NCI-H2107 (cell line): ENCODE data around the gene RASSF4.

ENCODE experiments used
- DNase-seq: peaks from one replicate; lab custom pipeline; 2025; lab: John Stamatoyannopoulos, UW

Gene RASSF4, protein sequence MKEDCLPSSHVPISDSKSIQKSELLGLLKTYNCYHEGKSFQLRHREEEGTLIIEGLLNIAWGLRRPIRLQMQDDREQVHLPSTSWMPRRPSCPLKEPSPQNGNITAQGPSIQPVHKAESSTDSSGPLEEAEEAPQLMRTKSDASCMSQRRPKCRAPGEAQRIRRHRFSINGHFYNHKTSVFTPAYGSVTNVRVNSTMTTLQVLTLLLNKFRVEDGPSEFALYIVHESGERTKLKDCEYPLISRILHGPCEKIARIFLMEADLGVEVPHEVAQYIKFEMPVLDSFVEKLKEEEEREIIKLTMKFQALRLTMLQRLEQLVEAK

DNA sequence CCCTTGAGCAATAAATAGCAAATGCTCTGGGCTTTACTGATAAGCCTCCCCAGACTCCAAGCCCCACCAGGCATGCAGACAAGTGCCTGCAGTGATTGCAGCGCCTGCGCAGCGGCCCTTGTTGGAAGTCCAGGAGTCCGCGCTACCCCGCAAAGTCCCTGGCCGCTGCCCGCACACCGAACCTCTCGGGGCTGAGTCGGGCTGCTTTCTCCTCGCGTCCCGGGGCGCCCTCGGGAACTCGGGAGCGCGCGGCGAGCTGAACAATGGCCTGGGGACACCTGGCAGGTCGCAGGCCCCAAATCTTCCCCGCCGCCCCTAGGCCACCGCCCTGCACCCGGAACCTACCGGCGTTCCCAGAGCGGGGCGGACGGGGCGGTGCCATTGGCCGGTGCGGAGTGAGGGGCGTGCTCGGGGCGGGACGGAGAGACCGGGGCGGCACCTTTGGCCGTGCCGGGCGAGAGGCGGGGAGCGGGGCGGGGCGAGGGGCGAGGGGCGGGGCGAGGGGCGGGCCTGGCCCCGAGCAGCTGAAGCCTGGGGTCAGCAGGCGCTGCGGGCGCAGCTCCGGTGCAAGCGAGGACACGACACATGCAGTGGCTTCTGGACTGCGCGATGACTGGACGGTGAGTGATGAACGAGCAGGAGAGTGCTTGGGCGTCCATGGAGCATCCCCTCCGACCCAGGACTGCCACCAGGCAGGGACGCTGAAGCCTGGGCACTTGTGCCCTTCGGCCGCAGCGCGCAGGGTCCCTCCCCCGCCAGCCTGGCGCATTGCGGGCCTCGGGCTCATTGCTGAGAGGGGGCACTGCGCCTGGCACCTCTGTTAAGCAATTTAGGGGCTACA lies at the start of gene RASSF4:
TSS of gene RASSF4 (plus strand) at position 556 of the 841 bp plus-strand sequence. CDS start 10,401 bp downstream, outside the sequence.
- peak; percentile 66 for DNase-seq

DNA sequence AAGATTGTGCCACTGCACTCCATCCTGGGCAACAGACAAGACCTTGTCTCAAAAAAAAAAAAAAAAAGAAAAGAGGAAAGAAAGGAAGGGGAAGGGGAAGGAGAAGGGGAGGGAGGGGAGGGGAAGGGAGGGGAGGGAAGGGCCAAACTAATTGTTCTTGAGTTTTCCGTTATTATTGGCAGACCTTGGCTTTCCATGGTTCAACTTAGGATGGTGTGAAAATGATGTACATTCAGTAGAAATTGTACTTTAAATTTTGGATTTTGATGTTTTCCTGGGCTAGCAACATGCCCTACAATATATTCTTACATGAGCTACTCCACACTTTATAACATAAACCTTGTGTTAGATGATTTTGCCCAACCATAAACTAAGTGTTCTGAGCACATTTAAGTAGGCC lies 49.7 kb upstream of the RASSF4 start:
- no peak for DNase-seq

DNA sequence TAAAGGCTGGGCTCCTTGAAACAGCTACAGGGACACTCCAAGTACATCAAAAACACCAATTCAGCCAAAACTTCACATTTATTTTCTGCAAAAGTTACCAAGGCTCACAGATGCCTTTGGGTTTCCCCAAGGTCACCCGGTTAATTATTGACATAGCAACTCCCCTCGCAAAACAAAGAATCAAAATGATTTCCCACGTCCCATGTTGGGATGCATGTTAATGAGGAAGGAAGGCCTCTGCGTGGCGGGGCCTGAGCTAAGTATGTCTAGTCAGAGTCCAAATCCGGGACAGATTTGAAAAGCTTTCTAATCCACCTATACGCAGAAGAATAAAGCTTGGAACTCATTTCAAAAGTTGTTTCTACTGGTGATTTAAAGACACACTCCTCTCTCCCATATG lies 49.0 kb upstream of the RASSF4 start:
- no peak for DNase-seq

DNA sequence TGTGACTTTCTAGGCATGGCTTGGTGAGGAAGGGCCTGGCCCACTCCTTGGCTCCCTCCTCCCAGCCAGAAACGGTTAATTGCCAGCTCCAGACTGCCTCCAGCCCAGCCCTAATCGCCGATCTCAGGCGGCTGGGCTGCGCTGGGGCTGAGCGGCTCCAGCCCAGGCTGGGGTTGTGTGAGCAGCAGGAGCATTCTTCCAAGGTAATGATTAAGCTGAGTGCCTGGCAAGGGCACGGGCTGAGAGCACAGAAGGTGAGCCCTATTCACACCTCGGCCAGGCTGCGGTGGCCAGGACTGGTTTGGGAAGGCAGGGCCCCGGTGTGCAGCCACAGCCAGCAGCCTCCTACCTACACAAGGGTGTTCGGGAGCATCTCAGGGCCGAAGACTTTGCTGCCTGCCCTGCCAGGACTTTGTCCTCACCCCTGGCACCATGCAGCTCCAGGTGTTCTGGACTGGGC lies 48.5 kb upstream of the RASSF4 start, which contains the start of gene TMEM72:
TSS of gene TMEM72 (plus strand) at position 257 of the 460 bp plus-strand sequence. CDS start at position 433, 176 bp downstream.
- peak; percentile 17 for DNase-seq

DNA sequence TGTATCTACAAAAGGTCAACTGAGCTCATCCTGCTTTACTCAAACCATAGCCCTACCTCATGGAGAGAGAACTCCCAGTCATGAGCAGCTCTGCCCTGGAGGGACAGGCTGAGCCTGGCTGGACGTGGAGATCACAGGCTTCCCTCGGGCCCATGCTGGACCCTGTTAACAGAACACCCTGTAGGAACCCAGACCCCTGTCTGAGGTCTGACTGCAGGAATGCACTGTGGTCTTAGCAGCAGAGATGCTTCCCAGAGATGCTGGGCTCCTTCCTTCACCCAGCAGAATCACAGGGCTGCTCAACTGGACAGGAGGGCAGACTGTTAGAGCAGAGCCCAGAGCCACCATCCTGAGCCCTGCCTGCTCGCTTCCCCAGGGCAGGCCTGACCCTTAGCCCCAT lies 47.7 kb upstream of the RASSF4 start:
- no peak for DNase-seq

DNA sequence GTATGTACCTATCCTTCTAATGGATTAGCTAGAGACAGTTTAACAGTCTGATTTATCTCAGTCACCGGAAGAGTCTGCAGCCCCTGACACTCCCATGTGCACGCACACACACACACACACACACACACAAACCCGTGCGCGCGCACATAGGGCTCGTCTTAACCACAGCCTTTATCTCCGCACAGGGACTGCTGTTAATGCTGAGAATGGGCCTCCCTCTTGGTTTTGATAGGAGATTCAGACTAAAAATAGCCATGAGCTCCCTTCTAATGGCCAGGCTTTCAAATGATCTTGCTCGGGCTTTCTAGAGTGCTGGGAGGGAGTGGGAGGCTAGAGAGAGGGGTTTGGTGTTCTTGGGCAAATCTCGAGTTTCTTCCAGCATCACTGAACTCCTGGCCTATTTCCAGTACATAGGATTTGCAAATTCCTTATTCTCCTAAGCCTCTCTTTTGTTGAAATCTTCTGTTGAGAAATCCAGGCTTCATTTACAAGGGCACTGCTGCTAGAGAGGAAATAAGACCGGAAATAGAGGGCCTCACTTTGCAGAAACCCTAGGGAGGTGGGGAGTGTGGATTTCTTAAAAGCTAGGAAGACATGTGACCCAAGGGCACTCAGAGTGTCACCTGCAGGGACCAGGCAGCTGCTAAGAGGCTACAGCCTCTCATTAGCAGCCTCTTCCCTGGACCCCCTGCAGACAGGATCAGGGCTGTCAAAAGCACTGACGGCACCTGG lies 46.1 kb upstream of the RASSF4 start:
- no peak for DNase-seq

DNA sequence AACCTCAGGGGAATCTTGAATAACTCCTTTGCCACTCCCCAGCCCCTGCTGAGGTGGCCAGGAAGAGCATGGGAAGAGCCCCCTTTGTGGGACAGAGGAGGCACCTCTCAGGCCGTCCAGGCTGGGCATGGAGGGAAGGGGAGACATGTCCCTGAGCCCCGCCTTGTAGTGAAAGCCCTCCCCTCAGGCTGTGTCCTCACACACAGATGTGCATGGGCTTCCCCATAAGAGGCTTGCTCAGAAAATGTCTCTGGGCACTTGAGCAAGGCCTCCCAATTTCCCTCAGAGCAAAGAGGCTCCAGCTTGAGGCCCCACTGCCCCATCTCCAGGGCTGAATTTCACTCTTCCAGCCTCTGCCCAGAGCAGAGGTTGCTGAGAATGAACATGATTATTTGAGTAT lies 44.7 kb upstream of the RASSF4 start:
- no peak for DNase-seq

DNA sequence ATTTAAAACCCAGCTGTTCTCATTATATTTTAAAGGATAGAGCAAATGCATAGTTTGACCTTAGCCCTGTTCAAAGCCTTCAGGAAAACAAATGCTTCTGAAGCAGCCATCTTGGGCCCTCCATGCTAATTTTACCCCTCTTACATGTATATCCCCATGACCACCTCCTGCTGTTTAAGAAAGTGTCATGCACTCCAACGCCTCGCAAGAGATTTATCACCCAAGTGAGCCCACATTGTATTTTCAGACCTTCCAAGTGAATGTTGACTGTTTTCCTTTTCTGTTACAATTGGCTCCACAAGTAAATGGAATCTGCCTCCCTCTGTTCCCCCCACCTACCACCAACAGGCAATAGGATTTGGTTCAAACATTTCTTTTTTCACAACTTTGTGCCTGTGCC lies 43.2 kb upstream of the RASSF4 start:
- no peak for DNase-seq

DNA sequence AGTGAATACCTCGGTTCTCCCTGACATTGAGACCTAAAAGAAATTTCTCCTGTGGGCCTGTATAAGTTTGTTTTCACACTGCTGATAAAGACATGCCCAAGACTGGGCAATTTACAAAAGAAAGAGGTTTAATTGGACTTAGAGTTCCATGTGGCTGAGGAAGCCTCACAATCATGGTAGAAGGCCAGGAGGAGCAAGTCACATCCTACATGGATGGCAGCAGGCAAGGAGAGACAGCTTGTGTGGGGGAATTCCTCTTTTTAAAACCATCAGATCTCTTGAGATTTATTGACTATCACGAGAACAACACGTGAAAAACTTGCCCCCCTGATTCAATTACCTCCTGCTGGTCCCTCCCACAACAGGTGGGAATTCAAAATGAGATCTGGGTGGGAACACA lies 41.8 kb upstream of the RASSF4 start:
- no peak for DNase-seq

DNA sequence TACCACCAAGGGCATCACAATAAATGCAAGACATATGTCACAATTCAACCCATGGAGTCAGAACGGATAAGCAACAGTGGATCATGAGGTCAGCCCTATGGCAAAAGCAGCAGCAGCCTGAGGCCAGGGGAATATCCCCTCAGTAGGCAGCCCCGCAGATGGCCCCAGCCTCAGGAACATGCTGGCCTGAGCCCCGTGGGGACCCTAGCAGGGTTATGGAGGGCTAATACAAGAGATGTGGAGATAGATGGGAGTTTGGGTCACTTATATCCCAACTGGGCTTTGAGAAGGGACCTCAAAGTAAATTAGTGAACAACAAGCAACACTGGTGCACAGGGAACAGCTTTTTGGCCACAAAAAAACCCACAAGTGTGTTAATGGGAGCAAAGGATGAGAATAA lies 39.4 kb upstream of the RASSF4 start:
- no peak for DNase-seq

DNA sequence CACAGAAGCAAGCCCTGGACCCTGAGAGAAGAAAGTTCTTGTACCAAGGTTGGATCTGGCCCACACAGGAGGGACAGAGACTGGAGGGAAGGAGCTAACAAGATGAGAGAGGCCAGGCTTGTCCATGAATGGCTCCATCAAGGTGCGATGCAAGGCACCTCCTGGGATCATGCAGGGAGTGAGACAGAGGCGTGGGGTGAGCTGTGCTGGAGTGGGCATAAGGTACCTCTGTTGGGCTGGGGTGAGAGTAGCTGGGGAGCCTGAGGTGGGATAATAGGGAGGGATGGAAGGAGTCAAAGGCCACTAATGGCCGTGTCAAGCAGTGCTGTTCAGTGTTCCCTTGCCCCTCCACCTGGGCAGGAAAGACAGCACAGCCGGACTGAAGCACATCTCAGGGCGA lies 38.5 kb upstream of the RASSF4 start:
- no peak for DNase-seq

DNA sequence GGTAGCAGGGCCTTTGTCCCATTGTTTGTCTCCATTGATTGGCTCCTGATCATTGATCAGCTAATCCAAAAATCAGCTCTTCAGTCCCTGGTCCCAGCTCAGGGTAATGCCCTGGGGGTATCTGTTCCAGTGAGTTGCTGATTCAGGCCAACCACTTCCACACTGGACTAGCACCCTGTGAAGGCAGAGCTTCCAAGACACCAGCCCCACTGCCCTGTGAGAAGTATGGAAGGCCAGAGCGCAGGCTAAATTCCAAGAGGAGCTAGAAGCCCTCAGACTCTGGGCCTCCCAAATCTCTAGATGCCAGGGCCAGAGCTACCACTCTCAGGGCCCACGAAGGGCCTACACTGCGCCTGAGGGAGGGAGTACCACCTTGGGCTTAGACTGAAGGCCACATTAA lies 38.1 kb upstream of the RASSF4 start:
- no peak for DNase-seq

DNA sequence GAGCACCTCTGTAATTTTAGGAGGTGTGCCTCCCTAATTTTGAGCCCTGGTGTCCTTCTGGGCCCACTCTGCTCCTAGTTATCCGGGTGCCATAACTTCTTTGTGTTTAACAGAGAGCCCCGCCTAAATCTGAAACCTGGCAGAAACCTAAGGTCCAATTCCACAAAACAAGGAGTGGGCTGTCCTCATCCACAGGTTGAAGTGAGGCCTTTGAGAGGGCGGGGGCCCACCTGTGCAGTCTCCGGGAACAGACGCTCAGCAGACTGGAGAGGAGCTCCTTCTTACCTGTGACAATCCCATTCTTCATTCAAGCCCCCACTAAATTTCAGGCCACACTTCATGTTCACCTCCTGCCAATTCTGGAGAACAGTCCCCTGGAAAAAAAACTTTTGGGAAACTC lies 37.6 kb upstream of the RASSF4 start:
- no peak for DNase-seq

DNA sequence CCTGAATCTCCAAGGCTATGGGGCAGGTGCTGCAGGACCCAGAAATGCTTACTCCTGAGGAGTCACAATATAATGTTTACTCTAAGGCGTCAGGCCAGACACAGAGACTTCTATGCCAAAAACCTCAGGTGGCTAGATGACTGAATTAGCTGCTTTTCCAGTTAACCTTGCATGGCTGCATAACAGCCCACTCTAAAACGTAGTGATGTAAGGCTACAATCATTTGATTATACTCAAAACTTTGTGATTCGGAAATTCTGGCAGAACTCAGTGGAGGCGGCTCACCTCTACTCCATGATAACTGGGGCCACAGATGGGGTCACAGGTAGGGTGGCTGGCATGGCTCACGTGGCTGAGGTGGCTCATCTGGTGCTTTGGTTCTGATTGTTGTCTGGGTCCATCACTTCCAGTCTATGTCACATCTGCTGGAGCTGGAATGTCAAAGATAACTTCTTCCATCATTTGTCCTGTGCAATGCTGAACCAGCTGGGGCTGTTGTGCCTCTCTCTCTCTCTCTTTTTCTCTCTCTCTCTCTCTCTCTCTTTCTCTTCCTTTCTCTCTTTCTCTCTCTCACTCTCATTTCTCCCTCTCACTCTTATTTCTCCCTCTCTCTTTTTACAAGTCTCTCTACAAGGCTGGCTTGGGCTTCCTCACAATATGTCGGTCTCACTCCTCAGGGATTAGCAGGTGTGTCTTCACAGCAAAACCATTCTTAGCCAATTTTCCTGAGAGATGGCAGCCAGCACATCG lies 36.6 kb upstream of the RASSF4 start:
- DNase-seq: no peak

DNA sequence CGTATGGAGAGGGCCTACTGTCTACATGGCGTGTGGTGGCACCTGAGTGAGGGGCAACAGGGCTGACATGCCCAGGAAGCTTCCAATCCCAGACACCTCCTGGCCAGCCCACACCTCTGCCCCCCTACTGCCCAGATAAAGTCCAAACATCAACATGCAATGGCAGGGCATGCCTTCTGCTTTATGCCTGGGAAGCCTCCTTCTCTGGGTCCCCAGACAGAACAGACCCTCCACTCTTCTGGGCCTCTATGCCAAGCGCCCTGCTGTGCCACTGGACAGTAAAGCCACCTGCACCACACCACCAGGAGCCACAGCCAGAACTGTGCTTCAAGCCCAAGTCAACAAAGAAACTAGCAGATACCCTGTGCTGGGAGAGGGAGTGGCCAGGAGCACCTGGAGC lies 36.0 kb upstream of the RASSF4 start:
- DNase-seq: no peak

DNA sequence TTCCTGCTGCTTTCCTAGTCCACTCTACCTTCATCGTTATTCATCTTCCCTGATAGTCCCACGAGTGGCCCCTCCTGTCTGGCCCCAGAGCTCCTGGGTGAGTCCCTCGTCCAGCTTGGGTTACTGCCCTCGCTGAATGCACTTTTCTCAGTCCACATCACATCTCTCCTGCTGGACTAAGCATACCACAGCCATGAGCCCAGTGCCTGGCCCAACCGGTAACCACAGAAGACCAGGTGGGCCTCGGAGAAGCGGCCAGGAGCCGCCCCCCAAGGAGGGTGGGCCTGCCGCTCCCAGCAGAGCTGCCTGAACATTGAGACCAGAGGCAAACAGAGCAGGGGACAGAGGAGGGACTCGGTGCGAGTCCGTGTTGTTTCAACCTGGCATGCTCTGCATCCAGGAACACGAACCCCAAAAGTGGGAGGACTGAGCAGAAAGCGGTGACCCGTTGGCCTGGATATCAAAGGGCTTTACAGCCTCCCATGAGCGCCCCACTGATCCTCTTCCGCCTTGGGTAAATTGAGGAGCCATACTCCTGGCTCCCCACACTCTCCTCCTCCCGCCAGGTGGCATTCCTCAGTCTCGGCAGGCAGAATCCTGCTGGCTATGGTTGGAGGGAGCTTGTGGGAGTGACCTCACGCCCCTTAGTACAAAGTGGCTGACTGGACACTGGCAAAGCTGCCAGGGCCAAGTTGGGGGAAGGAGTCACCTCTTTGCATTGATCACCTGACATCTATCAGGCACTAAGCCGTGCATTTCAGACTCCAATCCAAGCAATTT lies 35.2 kb upstream of the RASSF4 start:
- DNase-seq: no peak

DNA sequence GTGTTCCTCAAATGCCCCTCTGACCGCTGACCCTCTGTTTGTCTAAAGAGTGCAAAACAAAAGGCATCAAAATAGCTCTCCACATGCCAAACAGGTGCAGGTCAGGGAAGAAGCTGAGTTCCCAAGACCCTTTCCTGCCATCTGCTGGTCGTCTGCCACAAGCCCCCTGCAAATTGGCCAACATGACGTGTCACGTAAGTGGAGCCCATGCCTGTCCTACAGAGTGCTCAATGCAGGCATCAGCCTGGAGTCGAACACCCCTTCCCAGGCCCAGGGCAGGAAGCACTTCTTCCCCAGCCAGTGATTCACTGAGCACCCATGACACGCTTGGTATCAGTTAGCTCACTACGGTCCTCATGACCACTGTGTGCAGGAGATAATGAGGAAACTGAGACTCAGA lies 34.4 kb upstream of the RASSF4 start:
- no peak for DNase-seq

DNA sequence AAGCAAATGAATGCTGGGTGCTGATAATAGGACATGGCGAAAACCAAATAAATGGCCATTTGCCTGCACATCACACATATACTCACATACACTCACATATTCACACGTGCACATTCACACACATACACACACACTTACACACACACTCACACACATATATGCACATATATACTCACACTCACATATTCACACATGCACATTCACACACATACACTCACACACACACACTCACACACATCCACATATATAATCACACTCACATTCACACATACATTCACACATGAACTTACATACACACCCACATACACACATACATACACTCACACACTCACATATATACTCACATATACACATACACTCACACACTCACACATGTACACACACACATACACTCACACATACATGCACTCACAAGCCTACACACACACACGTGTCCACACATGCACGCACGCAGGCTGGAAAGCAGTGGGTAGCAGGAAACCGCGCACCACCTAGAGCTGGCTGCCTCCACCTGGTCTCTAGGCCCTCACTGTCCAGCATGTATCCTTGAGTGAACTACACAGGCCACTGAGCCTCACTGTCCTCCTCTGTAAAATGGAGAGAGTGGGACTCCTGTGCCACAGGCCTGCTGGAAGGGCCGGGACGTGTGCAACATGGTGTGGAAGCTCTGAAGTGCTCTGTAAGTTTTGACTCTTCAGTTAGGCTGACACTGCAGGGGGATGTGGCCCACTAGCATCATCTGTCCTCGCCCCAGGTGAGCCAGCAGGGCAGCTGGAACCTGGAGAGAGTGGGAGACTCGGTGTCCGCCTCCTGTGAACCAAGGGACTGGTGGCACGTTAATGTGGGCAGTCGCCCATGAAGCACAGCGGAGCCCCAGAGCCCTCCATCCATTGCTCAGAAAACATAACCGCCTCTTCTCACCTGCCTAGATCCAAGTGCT lies 33.5 kb upstream of the RASSF4 start:
- no peak for DNase-seq

DNA sequence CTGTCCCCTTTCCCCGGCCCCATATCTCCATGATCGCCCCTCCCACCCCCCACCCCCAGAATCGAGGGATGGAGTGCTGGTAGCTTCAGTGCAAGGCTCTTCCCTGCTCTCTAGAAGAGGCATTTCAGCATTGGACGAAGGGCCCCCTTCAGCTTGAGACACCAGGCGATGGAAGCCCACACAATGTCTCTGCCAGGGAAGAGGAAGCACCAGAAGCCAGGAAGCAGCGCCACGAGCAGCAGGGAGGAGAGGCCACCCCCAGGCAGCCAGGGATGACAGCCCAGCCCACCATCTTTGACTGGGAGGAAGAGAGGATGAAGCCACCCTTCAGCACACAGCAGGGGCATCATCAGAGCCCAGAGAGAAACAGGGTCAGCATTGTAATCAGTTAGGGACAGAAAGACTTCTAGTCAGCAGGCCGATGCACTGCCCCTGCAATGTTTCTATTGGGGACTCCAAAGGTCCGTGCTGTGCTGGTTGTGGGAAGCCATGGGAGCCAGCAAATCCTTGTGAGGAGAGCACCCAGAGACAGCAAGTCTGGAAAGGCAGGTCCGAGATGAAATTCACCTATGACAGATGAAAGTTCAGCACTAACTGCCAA lies 32.8 kb upstream of the RASSF4 start:
- no peak for DNase-seq
